ENCODE data around the gene IL15RA.

The IL15RA gene

GRCh38 chr10:5977471-5978229 is at the start of gene IL15RA:
IL15RA (minus strand) TSS chr10:5977543; CDS start chr10:5977492, 51 bp downstream.
- peak; percentile 88 for DNase-seq (ENCODE audit: low read depth)

GRCh38 chr10:6025683-6026255 is 48.4 kb upstream of the IL15RA start:
- DNase-seq (ENCODE audit: low read depth) = no peak

DNA sequence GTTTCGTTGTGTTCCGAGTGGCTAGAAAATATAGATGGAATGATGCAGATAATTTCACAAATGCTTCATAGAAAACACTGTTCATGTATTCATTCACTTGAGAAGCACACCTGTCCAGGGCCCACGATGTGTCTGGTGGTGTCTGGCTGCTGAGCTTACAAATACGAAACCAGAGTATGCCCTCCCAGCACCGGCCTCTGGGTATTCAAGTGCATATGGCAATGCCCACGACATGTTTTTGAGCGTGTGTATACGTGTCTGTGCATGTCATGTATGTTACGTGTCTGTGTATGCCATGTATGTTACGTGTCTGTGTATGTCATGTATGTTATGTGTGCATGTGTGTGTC is 47.0 kb upstream of the IL15RA start:
- no peak for DNase-seq (ENCODE audit: low read depth)

DNA sequence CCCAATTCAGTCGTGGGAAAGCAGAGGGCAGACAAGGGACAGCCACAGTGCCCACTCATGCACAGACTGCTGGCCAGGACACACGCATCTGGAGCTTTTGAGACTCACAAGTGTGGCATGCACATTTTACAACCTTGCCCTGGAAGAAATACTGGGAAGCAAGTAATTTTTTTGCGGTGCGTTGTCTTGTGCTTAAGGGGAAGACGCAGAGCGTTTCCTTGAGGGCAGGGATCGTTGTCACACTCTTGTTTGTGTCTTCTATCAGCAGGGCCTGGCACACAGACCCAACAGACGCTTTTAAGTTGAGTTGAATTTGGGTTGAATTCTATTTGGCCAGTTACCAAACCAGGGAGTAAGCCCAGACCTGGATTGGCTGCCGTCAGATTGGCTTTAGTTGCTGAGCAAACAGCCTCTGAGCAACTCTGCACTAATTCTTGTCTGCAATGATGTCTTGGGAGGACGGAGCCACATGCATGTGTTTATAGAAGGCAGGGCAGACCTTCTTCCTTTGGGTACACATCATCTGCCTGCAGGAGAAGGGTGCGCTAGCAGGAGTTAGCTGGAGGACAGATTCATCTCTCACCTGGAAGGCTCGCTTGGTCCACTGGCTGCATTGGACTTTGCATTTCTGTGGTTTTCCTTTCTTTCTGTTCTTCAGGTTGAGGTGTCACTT is 46.5 kb upstream of the IL15RA start:
- DNase-seq (ENCODE audit: low read depth) = no peak

GRCh38 chr10:6022660-6023059 is 45.3 kb upstream of the IL15RA start:
- no peak for DNase-seq (ENCODE audit: low read depth)

GRCh38 chr10:6020826-6021225 is 43.5 kb upstream of the IL15RA start:
- no peak for DNase-seq (ENCODE audit: low read depth)

DNA sequence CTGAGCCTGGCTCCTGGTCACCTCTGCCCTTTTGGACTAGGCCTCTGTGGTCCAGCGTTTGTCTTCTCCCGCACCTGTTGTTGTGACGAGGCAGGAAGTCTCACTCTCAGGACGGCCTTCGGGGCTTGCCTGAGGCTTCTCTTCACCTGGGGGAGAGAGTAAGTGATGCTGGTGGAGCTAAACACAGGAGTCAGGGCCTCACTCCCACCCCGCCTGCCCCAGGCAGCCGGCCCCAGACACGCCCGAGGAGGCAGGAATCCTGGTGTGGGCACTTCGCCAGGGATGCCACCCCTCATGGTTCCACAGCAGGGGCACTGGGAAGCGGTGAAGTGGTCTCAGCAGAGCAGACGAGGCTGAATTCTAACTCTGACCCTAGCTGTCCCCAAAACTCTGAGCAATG is 42.5 kb upstream of the IL15RA start:
- DNase-seq (ENCODE audit: low read depth) = no peak

DNA sequence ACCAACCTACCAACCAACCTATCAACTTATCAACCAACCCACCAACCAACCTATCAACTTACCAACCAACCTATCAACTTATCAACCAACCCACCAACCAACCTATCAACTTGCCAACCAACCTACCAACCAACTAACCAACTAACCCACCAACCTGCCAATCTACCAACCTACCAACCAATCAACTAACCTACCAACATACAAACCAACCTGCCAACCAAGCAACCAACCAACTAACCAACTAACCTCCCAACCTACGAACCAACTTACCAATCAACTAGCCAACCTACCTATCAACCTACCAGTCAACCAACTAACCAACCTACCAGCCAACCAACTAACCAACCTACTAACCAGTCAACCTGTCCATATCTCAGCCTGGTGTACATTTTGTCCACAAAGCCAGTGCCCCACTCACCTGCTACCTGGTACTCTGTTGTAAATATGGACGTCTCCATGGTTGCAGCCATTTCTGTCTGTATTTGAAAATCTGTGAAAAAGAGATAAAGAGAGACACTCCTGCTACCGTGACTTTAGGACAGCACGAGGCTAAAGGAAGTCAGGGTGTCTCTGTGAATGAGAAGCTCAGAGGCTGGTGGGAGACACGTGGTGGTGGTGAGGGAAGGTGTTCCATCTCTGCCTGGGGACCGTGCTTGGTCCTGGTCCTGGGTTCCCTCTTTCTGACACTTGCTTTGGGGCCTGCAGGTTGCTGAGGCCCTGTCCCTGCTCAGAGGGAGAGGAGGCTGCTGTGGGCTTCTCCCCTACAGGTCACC is 41.9 kb upstream of the IL15RA start:
- DNase-seq (ENCODE audit: low read depth) = no peak

DNA sequence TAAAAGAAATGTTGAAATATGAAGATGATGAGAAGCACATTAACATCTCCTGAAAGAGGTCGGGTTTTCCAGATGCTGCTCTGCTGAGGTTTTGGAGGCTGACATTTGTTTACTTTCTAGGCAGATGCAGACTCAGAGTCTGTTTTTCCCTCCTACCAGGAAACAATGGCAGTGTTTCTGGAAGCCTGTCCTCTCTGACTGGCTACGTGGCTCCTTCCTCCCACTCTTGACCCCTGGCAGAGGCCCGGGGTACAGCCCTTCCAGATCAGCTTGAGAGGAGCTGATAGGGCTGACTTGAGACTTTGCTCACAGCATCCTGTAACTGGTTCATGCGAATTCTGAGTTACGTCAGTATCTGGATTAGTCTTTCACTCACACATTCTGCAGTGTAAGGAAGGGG is 41.1 kb upstream of the IL15RA start:
- no peak for DNase-seq (ENCODE audit: low read depth)

GRCh38 chr10:6017781-6018354 is 40.5 kb upstream of the IL15RA start:
- DNase-seq (ENCODE audit: low read depth) = no peak

DNA sequence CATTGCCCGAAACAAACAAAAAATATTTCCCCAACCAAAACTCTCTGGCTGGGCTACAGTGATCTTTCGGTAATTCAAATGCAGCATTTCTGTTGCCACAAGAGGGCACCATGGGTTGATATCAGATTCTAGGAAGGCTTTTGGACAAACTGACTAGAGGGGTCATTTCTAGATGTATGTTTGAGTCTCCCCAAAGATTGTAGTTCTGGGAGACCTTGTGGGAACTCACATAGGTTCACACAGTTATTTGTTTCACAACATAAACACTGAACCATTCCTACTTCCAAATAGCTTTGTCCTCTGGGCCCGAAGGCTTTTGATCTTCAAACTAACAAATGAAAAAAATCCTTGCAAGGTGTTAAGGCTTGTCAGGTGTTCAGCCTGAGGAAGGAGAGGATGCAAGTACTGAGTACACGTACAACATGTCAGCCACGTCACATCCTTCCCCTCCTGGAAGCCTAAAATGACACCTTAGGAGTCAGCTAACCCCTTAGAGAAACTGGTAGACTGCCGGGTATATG is 37.0 kb upstream of the IL15RA start:
- DNase-seq (ENCODE audit: low read depth) = no peak

GRCh38 chr10:6013413-6014192 is 36.3 kb upstream of the IL15RA start:
- no peak for DNase-seq (ENCODE audit: low read depth)

DNA sequence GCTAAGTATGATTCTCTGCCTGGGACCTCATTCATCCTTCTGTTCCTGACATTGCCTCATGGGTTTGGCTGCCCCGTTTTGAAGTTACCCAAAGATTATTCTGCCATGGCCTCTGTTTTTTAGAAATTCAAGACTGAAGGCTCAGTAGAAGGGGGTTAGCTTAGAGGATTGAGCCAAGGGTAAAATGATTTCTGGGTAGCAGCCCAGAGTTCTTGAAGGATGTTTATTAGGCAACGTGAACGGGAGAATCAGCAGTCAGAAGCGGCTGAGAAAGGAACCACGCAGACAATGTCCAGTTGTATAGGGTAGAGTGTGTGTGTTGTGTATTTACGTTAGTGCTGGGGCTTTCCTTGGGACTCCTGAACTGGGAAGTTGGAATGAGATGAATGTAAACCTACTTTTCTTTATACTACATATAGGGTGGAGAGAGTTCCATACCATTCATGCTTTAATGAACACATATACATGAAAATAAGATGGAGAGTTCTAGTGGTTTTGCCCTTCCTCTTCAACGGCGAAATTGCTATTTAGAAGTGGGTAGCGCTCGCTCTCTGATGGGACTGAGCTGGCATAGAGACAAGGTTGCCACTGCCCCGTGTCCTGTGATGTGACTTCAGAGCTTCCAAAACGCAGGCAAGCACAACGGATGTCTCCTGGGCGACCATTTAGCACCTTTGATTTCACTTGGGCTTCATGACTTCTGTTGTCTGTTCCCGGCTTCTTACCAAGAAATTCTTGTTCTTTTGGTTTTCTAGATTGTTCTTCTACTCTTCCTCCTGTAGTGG is 35.0 kb upstream of the IL15RA start:
- no peak for DNase-seq (ENCODE audit: low read depth)

DNA sequence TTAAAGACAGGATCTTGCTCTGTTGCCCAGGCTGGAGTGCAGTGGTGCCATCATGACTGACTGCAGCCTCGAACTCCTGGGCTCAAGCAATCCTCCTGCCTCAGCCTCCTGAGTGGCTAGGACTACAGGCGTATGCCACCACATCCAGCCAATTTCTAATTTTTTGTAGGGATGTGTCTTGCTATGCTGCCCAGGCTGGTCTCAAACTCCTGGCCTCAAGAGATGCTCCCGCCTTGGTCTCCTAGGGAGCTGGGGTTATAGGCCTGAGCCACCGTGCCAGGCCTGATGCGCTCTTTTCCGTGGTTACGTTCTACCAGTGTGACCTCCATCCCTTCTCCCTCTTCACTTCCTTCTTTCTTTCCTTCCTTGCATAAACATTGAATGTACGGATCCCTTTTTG is 34.2 kb upstream of the IL15RA start:
- no peak for DNase-seq (ENCODE audit: low read depth)

DNA sequence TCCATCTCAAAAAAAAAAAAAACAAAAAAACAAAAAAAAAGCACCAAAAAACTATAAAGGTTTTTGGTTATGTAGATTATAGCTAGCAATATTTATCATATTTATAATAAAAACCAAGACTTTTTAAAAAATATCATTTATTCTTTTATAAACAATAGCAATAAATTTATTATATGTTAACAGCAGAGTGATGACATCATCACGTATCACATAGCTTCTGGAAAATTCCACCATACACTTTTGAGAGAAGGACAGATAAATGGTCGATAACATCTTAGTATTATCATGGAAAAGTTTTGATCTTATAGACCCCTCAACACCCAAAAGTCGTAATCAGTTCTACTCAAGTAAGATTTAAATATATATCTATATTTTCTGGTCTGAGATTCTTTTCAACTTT is 33.2 kb upstream of the IL15RA start:
- DNase-seq (ENCODE audit: low read depth) = no peak

DNA sequence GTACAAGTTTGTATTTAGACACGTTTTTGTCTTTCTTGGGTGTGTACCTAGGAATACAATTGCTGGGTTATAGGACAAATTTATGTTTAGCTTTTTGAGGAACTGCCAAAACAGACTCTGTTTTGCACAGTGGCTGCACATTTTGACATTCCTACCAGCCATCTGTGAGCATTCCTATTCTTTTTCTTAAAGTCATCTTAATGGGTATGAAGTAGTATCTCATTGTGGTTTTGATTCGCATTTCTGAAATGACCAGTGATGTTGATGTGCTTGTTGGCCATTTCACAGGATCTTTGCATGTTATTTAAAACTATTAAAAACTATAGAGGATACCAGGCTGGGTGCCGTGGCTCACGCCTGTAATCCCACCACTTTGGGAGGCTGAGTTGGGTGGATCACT is 32.6 kb upstream of the IL15RA start:
- DNase-seq (ENCODE audit: low read depth) = no peak

DNA sequence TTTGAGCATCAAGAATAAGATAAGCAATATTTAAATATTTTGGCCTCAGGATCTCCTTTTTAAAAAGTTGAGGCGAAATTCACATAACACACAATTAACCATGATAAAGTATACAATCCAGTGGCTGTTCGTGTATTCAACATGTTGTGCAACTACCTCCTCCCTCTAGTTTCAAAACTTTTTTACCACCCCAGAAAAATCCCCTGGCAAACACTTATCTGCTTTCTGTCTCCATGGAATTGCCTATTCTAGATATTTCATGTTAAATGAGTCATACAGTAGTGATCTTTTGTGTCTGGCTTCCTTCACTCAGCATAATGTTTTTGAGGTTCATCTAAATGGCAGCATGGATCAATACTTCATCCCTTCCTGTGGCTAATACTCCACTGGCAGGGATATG is 31.8 kb upstream of the IL15RA start:
- no peak for DNase-seq (ENCODE audit: low read depth)

DNA sequence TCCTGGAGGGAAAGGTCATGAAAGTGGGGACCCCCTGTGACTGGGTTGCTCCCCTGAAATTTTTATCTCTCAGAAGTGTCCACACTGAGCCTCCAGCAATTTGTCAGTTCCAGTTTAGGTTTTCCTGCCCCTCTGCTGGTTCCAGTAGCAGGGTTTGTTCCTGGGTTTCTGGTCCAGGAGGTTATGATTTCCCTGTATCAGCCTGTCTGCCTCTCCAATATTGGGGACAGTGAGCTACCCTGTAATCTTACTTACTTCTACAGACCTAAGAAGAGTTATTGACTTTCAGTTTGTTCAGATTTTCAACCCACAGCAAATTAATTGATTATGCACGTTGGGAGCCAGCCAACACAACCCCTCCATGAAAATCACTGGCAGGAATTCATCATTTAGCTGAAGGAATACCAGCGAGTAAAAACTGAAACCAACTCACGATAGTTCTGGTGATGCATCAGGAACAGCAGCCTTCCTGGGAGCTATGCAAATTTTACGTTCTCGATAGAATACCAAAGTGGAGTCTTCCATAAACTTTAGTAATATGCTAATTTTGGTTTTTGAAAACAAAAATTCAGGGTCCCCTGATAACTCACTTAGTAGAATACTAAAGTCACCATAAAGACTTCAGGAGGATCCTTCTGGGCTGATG is 31.3 kb upstream of the IL15RA start:
- no peak for DNase-seq (ENCODE audit: low read depth)

GRCh38 chr10:6006991-6007390 is 29.6 kb upstream of the IL15RA start:
- DNase-seq (ENCODE audit: low read depth) = no peak

GRCh38 chr10:6006546-6006945 is 29.2 kb upstream of the IL15RA start:
- DNase-seq (ENCODE audit: low read depth) = no peak
